A549 (cell line): ENCODE measurements around the gene MPP4. TPM values are rescaled to one million over a fixed set of nuclear protein-coding genes. Genes with fewer than 3 reads are reported as not detected.

Experiments
- ATAC-seq, 2 experiments: fragments of 200-7000 bp in 1 of 2; fragments of >200 bp in 1 of 2; cut with Nextera tagmentation in 1 of 2; cut with Tn5 transposase in 1 of 2; 3 replicates each; pipeline versions ENCODE4 v1.8.0 to v1.9.1; 2018 to 2020; ENCODE audit warnings: mild to moderate bottlenecking in 1 of 2, moderate library complexity in 1 of 2
- CTCF ChIA-PET: fragments of 300-600 bp; sonication (Branson Sonifier 250); formaldehyde crosslinking; extraction: SDS; loops from one replicate; lab custom pipeline; 2021; ENCODE audit warnings: antibody characterized with exemption, inconsistent platforms; lab: Yijun Ruan, JAX
- POLR2A ChIA-PET: fragments of 350-600 bp; formaldehyde crosslinking; extraction: SDS; loops from one replicate; lab custom pipeline; 2021; ENCODE audit warnings: antibody characterized with exemption, inconsistent platforms; lab: Yijun Ruan, JAX
- DNase-seq, 2 experiments: peaks; one replicate each; pipeline versions ENCODE4 v3.0.0 to v3.0.0-alpha.2; 2011 to 2016; ENCODE audit warnings: low read depth in 1 of 2, low spot score in 1 of 2
- FAIRE-seq: peaks from 2 replicates; lab custom pipeline; 2011; peaks lifted over from hg19 to GRCh38; lab: Jason Lieb, UNC
- H3K27ac ChIP-seq, 2 experiments: fragments of >200 bp; sonication (Bioruptor Twin); formaldehyde crosslinking; 3 replicates each; pipeline ENCODE4 v1.5.1; 2016 to 2017
- H3K4me1 ChIP-seq: fragments of >200 bp; sonication (Bioruptor Twin); formaldehyde crosslinking; 3 replicates; pipeline ENCODE4 v1.6.1; 2016
- H3K4me2 ChIP-seq: fragments of >200 bp; sonication (Bioruptor Twin); formaldehyde crosslinking; 3 replicates; pipeline ENCODE4 v1.6.1; 2016
- H3K4me3 ChIP-seq: fragments of >200 bp; sonication (Bioruptor Twin); formaldehyde crosslinking; 3 replicates; pipeline ENCODE4 v1.5.1; 2016
- H3K9me3 ChIP-seq: fragments of >200 bp; sonication (Bioruptor Twin); formaldehyde crosslinking; 3 replicates; pipeline ENCODE4 v1.6.1; 2016
- CBX2 ChIP-seq: fragments of 200-600 bp; sonication (generic); IDR thresholded peaks from 2 replicates; pipeline ENCODE4 v1.6.1; 2016; ENCODE audit warnings: low read depth, mild to moderate bottlenecking, borderline replicate concordance
- CHD2 ChIP-seq: fragments of 150-350 bp; IDR thresholded peaks from 2 replicates; pipeline ENCODE4 v1.6.1; 2014; ENCODE audit warnings: low read length; ENCODE audit not compliant: partially characterized antibody
- EHF ChIP-seq: fragments of 250-450 bp; sonication (Bioruptor Pico); IDR thresholded peaks from 2 replicates; pipeline ENCODE4 v1.5.0; 2020; ENCODE audit warnings: mild to moderate bottlenecking
- EHMT2 ChIP-seq: fragments of 200-600 bp; sonication (generic); IDR thresholded peaks from 2 replicates; pipeline ENCODE4 v1.6.1; 2016; ENCODE audit warnings: antibody characterized with exemption, low read depth, mild to moderate bottlenecking, moderate library complexity
- ESRRA ChIP-seq: fragments of 150-350 bp; IDR thresholded peaks from 2 replicates; pipeline ENCODE4 v1.6.1; 2014; ENCODE audit warnings: mild to moderate bottlenecking, low read length, borderline replicate concordance
- KDM1A ChIP-seq: fragments of 200-600 bp; sonication (generic); IDR thresholded peaks from 2 replicates; pipeline ENCODE4 v1.6.1; 2016; ENCODE audit warnings: low read depth, mild to moderate bottlenecking
- MAFK ChIP-seq: fragments of 450-650 bp; IDR thresholded peaks from 2 replicates; pipeline ENCODE4 v1.6.1; 2014; ENCODE audit not compliant: partially characterized antibody
- MAZ ChIP-seq: fragments of 150-350 bp; IDR thresholded peaks from 2 replicates; pipeline ENCODE4 v1.6.1; 2014; ENCODE audit warnings: antibody characterized with exemption, low read depth, low read length, borderline replicate concordance
- POLR2A ChIP-seq: IDR thresholded peaks from 2 replicates; pipeline ENCODE4 v1.6.1; 2012; ENCODE audit warnings: mild to moderate bottlenecking, low read length
- RCOR1 ChIP-seq: fragments of 150-350 bp; IDR thresholded peaks from 2 replicates; pipeline ENCODE4 v1.6.1; 2014; ENCODE audit warnings: antibody characterized with exemption, low read length, low read depth
- RNF2 ChIP-seq: fragments of 200-600 bp; sonication (generic); IDR thresholded peaks from 2 replicates; pipeline ENCODE4 v1.6.1; 2016; ENCODE audit warnings: low read depth, mild to moderate bottlenecking, antibody characterized with exemption, moderate library complexity, borderline replicate concordance
- TFCP2L1 ChIP-seq: fragments of 250-450 bp; sonication (Bioruptor Pico); IDR thresholded peaks from 2 replicates; pipeline ENCODE4 v1.5.0; 2021; ENCODE audit warnings: mild to moderate bottlenecking
- WGBS: methylation state at CpG from one replicate; pipeline ENCODE4 v1.1.6; 2017; ENCODE audit errors: missing lambda C conversion rate; 5-methylcytosine and 5-hydroxymethylcytosine counted together
- polyA plus RNA-seq, 4 experiments: library from polyadenylated mRNA; depleted of rRNA in 3 of 4; stranded (reverse); fragments of >200 nt; fragmentation: RNase III in 1 of 4; extraction: RNeasy Plus Mini Kit Qiagen cat#74134 plus additional on column Dnase treatment in 1 of 4; gene quantifications; 2 replicates in 3 of 4; 3 replicates in 1 of 4; pipeline ENCODE4 v1.2.3, GENCODE V29; 2011 to 2017
- TF ChIP-seq, protein P1 (sequence below): fragments of >200 bp; sonication (Bioruptor Twin); formaldehyde crosslinking; IDR thresholded peaks from 2 replicates; pipeline ENCODE4 v1.6.1; 2016
- TF ChIP-seq, protein P2 (sequence below): IDR thresholded peaks from 2 replicates; pipeline ENCODE4 v1.6.1; 2012
- TF ChIP-seq, protein P3 (sequence below): fragments of 150-350 bp; IDR thresholded peaks from 2 replicates; pipeline ENCODE4 v1.6.1; 2014; ENCODE audit warnings: low read depth, mild to moderate bottlenecking, low read length
- TF ChIP-seq, protein P4 (sequence below): IDR thresholded peaks from 2 replicates; pipeline ENCODE4 v1.6.1; 2012

The MPP4 gene
- polyA plus RNA-seq, 2 of the 4 experiments (the other 2 are of a cell fraction) = 0.06 to 0.19 TPM

DNA sequence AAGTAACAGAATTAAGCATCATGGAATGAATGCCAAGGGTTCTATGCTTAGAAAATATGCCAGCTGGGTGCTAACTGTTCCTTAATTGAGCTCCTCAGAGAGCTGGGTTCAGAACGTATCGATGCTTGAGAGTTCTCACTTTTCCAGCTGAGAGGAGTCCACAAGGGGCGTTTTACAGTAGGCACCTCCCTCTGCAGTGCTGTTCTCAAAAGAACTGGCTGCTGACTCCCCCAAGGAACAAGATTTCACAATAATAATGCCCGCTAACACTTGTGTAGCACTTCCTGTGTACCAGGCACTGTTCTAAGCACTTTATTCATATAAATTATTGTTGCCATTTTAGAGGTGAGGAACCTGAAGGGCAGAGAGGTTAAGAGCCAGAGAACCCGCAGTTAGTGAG is 37.1 kb downstream of the MPP4 start:
- Histone ChIP-seq H3K9me3 (no peaks in the 10 kb centered on the region), H3K4me2 (no peak overlapping the region), H3K27ac (no peak overlapping the region), H3K4me1 (no peaks in the 10 kb centered on the region), H3K4me3 (no peak overlapping the region)
- 57% methylated on average over 5 of the region's 5 CpGs for WGBS
- DNase-seq = no peak
- TF ChIP-seq EHF (no peak), TFCP2L1 (CRISPR knock-in tag) (no peak)
- ATAC-seq = no peak
- FAIRE-seq = no peak
- ChIA-PET POLR2A (no interaction called here), CTCF (interaction anchor here (0.8 kb wide), 1 partner anchor 356 kb away, joined by 3 read pairs; no protein-coding TSS in a partner anchor)

DNA sequence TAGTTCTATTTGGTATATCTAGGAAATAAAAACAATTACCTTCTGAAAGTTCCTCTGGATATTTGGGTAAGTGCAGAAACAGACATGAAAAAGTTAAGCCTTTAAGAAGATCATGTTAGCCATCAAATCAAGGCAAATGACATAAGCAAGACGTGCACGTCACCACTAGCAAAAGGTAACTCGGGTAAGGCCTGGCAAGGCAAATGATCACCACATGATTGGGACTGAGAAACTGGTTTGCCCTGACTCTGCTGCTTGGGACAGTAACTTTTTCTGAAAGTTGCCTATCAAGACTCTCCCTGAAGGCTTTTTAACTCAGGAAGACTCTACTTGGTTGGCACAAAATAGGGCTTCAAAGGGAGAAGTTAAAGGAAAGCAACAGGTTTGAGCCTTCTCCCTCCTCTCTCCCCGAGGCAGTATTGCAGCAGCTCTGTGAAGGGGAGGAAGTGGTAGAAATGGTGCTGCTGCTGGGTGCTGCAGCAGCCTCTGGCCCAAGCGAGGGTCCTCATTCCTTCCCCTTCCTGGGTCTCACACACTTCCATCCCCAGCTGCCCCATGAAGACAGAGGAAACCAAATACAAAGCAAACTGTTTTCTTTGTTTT is 38.0 kb downstream of the MPP4 start:
- H3K9me3 ChIP-seq = no peaks in the 10 kb centered on the region
- 56% methylated on average over 5 of the region's 5 CpGs for WGBS
- FAIRE-seq = no peak
- H3K27ac ChIP-seq = no peak overlapping the region
- no peak for TF ChIP-seq MAZ
- TF ChIP-seq, protein P1, sequence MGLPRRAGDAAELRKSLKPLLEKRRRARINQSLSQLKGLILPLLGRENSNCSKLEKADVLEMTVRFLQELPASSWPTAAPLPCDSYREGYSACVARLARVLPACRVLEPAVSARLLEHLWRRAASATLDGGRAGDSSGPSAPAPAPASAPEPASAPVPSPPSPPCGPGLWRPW = no peak
- TF ChIP-seq ESRRA = no peak
- DNase-seq = no peak
- H3K4me1 ChIP-seq = peaks cover 4% of the 10 kb centered on the region; the same call in 1 of the 3 replicates
- ChIA-PET POLR2A (no interaction called here), CTCF (no interaction called here)
- no peak for ATAC-seq
- H3K4me2 ChIP-seq = no peak overlapping the region
- H3K4me3 ChIP-seq = no peak overlapping the region

DNA sequence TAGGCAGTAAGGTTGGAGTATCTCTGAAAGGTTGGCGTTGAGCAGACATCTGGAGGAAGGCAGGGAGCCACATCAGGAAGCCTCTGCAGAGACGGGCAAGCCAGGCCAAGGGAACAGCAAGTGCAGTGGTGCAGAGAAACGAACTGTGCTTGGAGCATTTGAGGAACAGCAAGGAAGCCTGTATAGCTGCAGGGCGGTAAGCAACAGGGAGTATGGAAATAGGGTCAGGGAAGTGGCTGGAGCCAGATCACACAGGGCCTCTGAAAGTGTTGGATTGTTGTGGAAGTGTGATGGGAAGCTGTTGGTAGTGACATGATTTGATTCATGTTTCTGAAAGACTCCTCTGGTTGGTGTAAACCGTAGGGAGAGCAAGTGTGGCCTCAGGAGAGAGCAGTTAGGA is 41.7 kb downstream of the MPP4 start:
- POLR2A ChIA-PET = no interaction called here
- no peak overlapping the region for H3K4me3 ChIP-seq
- peaks cover 18% of the 10 kb centered on the region; the same call in 1 of the 3 replicates for H3K4me1 ChIP-seq
- H3K4me2 ChIP-seq = no peak overlapping the region
- H3K9me3 ChIP-seq = no peaks in the 10 kb centered on the region
- ATAC-seq = peak in 1 of 2 experiments; percentile 22; a peak in 1 of 6 replicates
- no peak overlapping the region for H3K27ac ChIP-seq
- no peak for DNase-seq
- CTCF ChIA-PET = interaction anchor here (1.6 kb wide), 1 partner anchor 10 kb away, joined by 6 read pairs; no protein-coding TSS in a partner anchor
- FAIRE-seq = no peak
- WGBS = 65% methylated on average over 5 of the region's 5 CpGs
- TF ChIP-seq, protein P2, sequence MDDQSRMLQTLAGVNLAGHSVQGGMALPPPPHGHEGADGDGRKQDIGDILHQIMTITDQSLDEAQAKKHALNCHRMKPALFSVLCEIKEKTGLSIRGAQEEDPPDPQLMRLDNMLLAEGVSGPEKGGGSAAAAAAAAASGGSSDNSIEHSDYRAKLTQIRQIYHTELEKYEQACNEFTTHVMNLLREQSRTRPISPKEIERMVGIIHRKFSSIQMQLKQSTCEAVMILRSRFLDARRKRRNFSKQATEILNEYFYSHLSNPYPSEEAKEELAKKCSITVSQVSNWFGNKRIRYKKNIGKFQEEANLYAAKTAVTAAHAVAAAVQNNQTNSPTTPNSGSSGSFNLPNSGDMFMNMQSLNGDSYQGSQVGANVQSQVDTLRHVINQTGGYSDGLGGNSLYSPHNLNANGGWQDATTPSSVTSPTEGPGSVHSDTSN = no peak
- TF ChIP-seq MAFK (no peak), EHMT2 (no peak), KDM1A (no peak), CHD2 (no peak), RCOR1 (no peak)
- TF ChIP-seq, protein P3, sequence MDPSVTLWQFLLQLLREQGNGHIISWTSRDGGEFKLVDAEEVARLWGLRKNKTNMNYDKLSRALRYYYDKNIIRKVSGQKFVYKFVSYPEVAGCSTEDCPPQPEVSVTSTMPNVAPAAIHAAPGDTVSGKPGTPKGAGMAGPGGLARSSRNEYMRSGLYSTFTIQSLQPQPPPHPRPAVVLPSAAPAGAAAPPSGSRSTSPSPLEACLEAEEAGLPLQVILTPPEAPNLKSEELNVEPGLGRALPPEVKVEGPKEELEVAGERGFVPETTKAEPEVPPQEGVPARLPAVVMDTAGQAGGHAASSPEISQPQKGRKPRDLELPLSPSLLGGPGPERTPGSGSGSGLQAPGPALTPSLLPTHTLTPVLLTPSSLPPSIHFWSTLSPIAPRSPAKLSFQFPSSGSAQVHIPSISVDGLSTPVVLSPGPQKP = no peak
- TF ChIP-seq, protein P4, sequence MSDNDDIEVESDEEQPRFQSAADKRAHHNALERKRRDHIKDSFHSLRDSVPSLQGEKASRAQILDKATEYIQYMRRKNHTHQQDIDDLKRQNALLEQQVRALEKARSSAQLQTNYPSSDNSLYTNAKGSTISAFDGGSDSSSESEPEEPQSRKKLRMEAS = no peak
- TF ChIP-seq, all 56 proteins: peak for 0

DNA sequence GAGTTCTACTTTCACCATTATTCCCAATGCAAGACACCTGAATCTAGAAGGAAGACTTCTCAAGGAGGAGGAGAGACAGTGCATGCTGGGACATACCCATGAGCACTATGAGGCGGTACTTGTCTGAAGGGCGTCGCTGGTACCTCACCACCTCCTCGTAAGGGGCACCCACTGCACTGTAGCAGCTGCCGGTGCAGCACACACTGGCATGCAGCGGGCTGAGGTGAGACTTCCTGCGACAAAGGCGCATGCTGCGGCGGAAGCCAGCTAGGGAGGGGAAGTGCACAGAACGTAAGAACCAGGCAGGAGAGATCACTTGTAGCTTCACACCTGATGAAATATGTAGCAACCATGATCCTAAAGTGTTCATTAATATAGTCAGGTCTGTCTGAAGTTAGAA is 42.3 kb downstream of the MPP4 start:
- Histone ChIP-seq H3K4me2 (no peak overlapping the region), H3K9me3 (no peaks in the 10 kb centered on the region), H3K4me1 (peaks cover 18% of the 10 kb centered on the region; the same call in 1 of the 3 replicates), H3K27ac (no peak overlapping the region), H3K4me3 (no peak overlapping the region)
- ChIA-PET CTCF (interaction anchor here (0.5 to 1.6 kb wide), 2 partner anchors 10 to 453 kb away, joined by 3 to 6 read pairs; no protein-coding TSS in a partner anchor), POLR2A (no interaction called here)
- FAIRE-seq = no peak
- no peak for TF ChIP-seq CBX2
- TF ChIP-seq POLR2A = 0 out of 2 replicates have a peak, but pooled peaks have one; percentile 11
- TF ChIP-seq RNF2 = no peak
- ATAC-seq = 0 out of 6 replicates have a peak, but pooled peaks of 1 of the 2 experiments have one; percentile 33
- 95% methylated on average over 11 of the region's 11 CpGs for WGBS
- no peak for DNase-seq
